ENCODE results near the gene MYO19.

MYO19 gene

GRCh38 chr17:36507266-36507665, 27.4 kb downstream of the MYO19 start:
- Histone ChIP-seq H3K4me1 (peaks cover 14% of the 10 kb centered on the region), H3K4me3 (ENCODE audit: low read depth, low read length) (no peak overlapping the region), H3K9me3 (no peaks in the 10 kb centered on the region), H3K36me3 (peaks cover 45% of the 10 kb centered on the region), H3K27me3 (no peaks in the 10 kb centered on the region)
- no peak for DNase-seq
- TF ChIP-seq CTCF (IDR thresholded peaks at IDR 0.05; ENCODE audit: low read depth, low read length): no peak

- no peaks in the 10 kb centered on the region for H3K27me3 ChIP-seq
- no peak for DNase-seq
- no peak for TF ChIP-seq CTCF (IDR thresholded peaks at IDR 0.05; ENCODE audit: low read depth, low read length)
- H3K9me3 ChIP-seq: no peaks in the 10 kb centered on the region
- H3K4me3 ChIP-seq (ENCODE audit: low read depth, low read length): no peak overlapping the region
- H3K4me1 ChIP-seq: peaks cover 14% of the 10 kb centered on the region
- H3K36me3 ChIP-seq: peaks cover 45% of the 10 kb centered on the region
Measured at GRCh38 chr17:36506831-36507230, 27.8 kb downstream of the MYO19 start.

- no peak for DNase-seq
- Histone ChIP-seq H3K4me1 (peaks cover 12% of the 10 kb centered on the region), H3K27me3 (no peaks in the 10 kb centered on the region), H3K36me3 (peaks cover 41% of the 10 kb centered on the region), H3K4me3 (ENCODE audit: low read depth, low read length) (no peak overlapping the region), H3K9me3 (no peaks in the 10 kb centered on the region)
- no peak for TF ChIP-seq CTCF (IDR thresholded peaks at IDR 0.05; ENCODE audit: low read depth, low read length)
Measured at GRCh38 chr17:36506249-36506826, 28.3 kb downstream of the MYO19 start.

GRCh38 chr17:36505171-36505570, 29.5 kb downstream of the MYO19 start:
- H3K36me3 ChIP-seq: peaks cover 47% of the 10 kb centered on the region

GRCh38 chr17:36504156-36504545, 30.5 kb downstream of the MYO19 start:
- Histone ChIP-seq H3K27me3 (no peaks in the 10 kb centered on the region), H3K4me1 (peaks cover 3% of the 10 kb centered on the region), H3K4me3 (ENCODE audit: low read depth, low read length) (no peak overlapping the region), H3K9me3 (no peaks in the 10 kb centered on the region), H3K36me3 (peaks cover 47% of the 10 kb centered on the region)
- DNase-seq: no peak
- TF ChIP-seq CTCF (IDR thresholded peaks at IDR 0.05; ENCODE audit: low read depth, low read length): no peak

More at GRCh38 chr17:36505171-36505570, 29.5 kb downstream of the MYO19 start:
- DNase-seq: no peak
- Histone ChIP-seq H3K27me3 (no peaks in the 10 kb centered on the region), H3K9me3 (no peaks in the 10 kb centered on the region), H3K4me1 (peaks cover 2% of the 10 kb centered on the region), H3K4me3 (ENCODE audit: low read depth, low read length) (no peak overlapping the region)
- TF ChIP-seq CTCF (IDR thresholded peaks at IDR 0.05; ENCODE audit: low read depth, low read length): no peak

- Histone ChIP-seq H3K4me1 (peaks cover 7% of the 10 kb centered on the region), H3K9me3 (no peaks in the 10 kb centered on the region), H3K27me3 (no peaks in the 10 kb centered on the region), H3K36me3 (peaks cover 42% of the 10 kb centered on the region), H3K4me3 (ENCODE audit: low read depth, low read length) (no peak overlapping the region)
- no peak for TF ChIP-seq CTCF (IDR thresholded peaks at IDR 0.05; ENCODE audit: low read depth, low read length)
- no peak for DNase-seq
Measured at GRCh38 chr17:36503456-36504155, 31.1 kb downstream of the MYO19 start.
